HepG2 (cell line): ENCODE data around the gene KLF9. TPM values are rescaled to one million over a fixed set of nuclear protein-coding genes. Genes with fewer than 3 reads are reported as not detected.

Source experiments
- AHDC1 ChIP-seq: sonication (generic); formaldehyde crosslinking; IDR thresholded peaks from 2 replicates; pipeline ENCODE4 v1.5.1; 2020; ENCODE audit warnings: mild to moderate bottlenecking, missing genetic modification reagents, borderline replicate concordance
- AHR ChIP-seq: IDR thresholded peaks from 2 replicates; pipeline ENCODE4 v1.6.1; 2018; ENCODE audit warnings: missing genetic modification reagents, missing compliant biosample characterization
- BCL3 ChIP-seq: sonication (generic); formaldehyde crosslinking; IDR thresholded peaks from 2 replicates; pipeline ENCODE4 v1.5.1; 2020; ENCODE audit warnings: mild to moderate bottlenecking, missing genetic modification reagents, moderate library complexity
- EED ChIP-seq: sonication (generic); formaldehyde crosslinking; IDR thresholded peaks from 2 replicates; pipeline ENCODE4 v1.5.0; 2020; ENCODE audit warnings: mild to moderate bottlenecking, missing genetic modification reagents
- LRRFIP1 ChIP-seq: sonication (generic); formaldehyde crosslinking; conservative IDR thresholded peaks from 2 replicates; pipeline ENCODE4 v1.4.0; 2020; ENCODE audit warnings: missing genetic modification reagents
- MEIS2 ChIP-seq: sonication (generic); formaldehyde crosslinking; IDR thresholded peaks from 2 replicates; pipeline ENCODE4 v1.9.0; 2021; ENCODE audit warnings: mild to moderate bottlenecking, missing genetic modification reagents
- MTERF4 ChIP-seq: sonication (generic); formaldehyde crosslinking; IDR thresholded peaks from 2 replicates; pipeline ENCODE4 v1.8.0; 2023; ENCODE audit warnings: mild to moderate bottlenecking, missing genetic modification reagents
- NCOR1 ChIP-seq: fragments of 200-600 bp; sonication (generic); IDR thresholded peaks from 2 replicates; pipeline ENCODE4 v1.7.0; 2017; ENCODE audit warnings: antibody characterized with exemption, low read length, borderline replicate concordance
- NFKB2 ChIP-seq: sonication (generic); formaldehyde crosslinking; IDR thresholded peaks from 2 replicates; pipeline ENCODE4 v1.4.0; 2020; ENCODE audit warnings: missing genetic modification reagents, borderline replicate concordance
- NPAS2 ChIP-seq: sonication (generic); formaldehyde crosslinking; IDR thresholded peaks from 2 replicates; pipeline ENCODE4 v1.8.0; 2022; ENCODE audit warnings: mild to moderate bottlenecking, missing genetic modification reagents, borderline replicate concordance
- ONECUT2 ChIP-seq: sonication (generic); formaldehyde crosslinking; IDR thresholded peaks from 2 replicates; pipeline ENCODE4 v1.4.0; 2020; ENCODE audit warnings: missing genetic modification reagents
- PHF5A ChIP-seq: IDR thresholded peaks from one replicate; pipeline ENCODE4 v1.6.1; 2018; ENCODE audit warnings: low read depth, missing genetic modification reagents; ENCODE audit not compliant: unreplicated experiment
- ZMAT5 ChIP-seq: sonication (generic); formaldehyde crosslinking; IDR thresholded peaks from 2 replicates; pipeline ENCODE4 v1.5.0; 2020; ENCODE audit warnings: mild to moderate bottlenecking, low read depth, missing genetic modification reagents, borderline replicate concordance
- ZNF276 ChIP-seq: sonication (generic); formaldehyde crosslinking; IDR thresholded peaks from 2 replicates; pipeline ENCODE4 v1.4.0; 2020; ENCODE audit warnings: mild to moderate bottlenecking, low read depth, missing genetic modification reagents
- ZNF777 ChIP-seq: sonication (generic); formaldehyde crosslinking; IDR thresholded peaks from 2 replicates; pipeline ENCODE4 v1.4.0; 2020; ENCODE audit warnings: missing genetic modification reagents
- ZNF878 ChIP-seq: sonication (generic); formaldehyde crosslinking; IDR thresholded peaks from 2 replicates; pipeline ENCODE4 v1.8.1; 2023; ENCODE audit warnings: mild to moderate bottlenecking, missing genetic modification reagents, moderate library complexity
- polyA plus RNA-seq, 8 experiments: library from polyadenylated mRNA; depleted of rRNA in 3 of 8; stranded (reverse) in 7 of 8; unstranded in 1 of 8; fragments of >200 nt; fragmentation: Illumina TruSeq in 4 of 8; extraction: Trizol in 4 of 8; gene quantifications; 2 replicates each; pipeline versions ENCODE4 v1.2.1 to v1.2.3, GENCODE V29; 2011 to 2016; ENCODE audit warnings: low read depth in 4 of 8, missing spikeins in 1 of 8, mixed read lengths in 1 of 8; ENCODE audit not compliant: insufficient read depth in 1 of 8
- total RNA-seq, 5 experiments: library from RNA; depleted of rRNA; stranded (reverse); fragments of >200 nt; fragmentation: Illumina TruSeq; extraction: Trizol; gene quantifications; 2 replicates each; pipeline ENCODE4 v1.2.3, GENCODE V29; 2016; ENCODE audit warnings: low read depth in 1 of 5

Gene KLF9
- total and polyA plus RNA-seq, 2 of the 13 experiments (the other 11 are each of a cell fraction or from before 2014, with no cell fraction given) = 5.7 to 7.2 TPM

- TF ChIP-seq LRRFIP1 (CRISPR knock-in tag) = no peak
- TF ChIP-seq ONECUT2 (CRISPR knock-in tag) = no peak
- TF ChIP-seq NCOR1 = no peak
- TF ChIP-seq NPAS2 (CRISPR knock-in tag) = no peak
- TF ChIP-seq EED = no peak
- TF ChIP-seq ZMAT5 (CRISPR knock-in tag) = no peak
- TF ChIP-seq AHR (CRISPR knock-in tag) = no peak
- no peak; the same call in 1 of the 2 replicates for TF ChIP-seq ZNF878 (CRISPR knock-in tag)
- no peak for TF ChIP-seq MEIS2 (CRISPR knock-in tag)
- no peak for TF ChIP-seq PHF5A (CRISPR knock-in tag)
- no peak for TF ChIP-seq ZNF276
- TF ChIP-seq BCL3 (CRISPR knock-in tag) = no peak
- TF ChIP-seq MTERF4 = peak; percentile 23; the same call in 1 of the 2 replicates
- no peak for TF ChIP-seq AHDC1 (CRISPR knock-in tag)
- TF ChIP-seq ZNF777 (CRISPR knock-in tag) = peak; percentile 90
- TF ChIP-seq NFKB2 (CRISPR knock-in tag) = 0 out of 2 replicates have a peak, but pooled peaks have one; percentile 30
Observed at GRCh38 chr9:70412832-70413463, 1.5 kb downstream of the KLF9 start (continued).
